GM12865 (cell line): Measurements from ENCODE around the gene INHBC.

Source experiments
- DNase-seq: peaks from one replicate; pipeline ENCODE4 v3.0.0; 2010; ENCODE audit warnings: low read depth
- H3K4me3 ChIP-seq: 2 replicates; pipeline ENCODE4 v1.5.1; 2011; ENCODE audit warnings: mild to moderate bottlenecking, low read depth, low read length, control low read depth
- TF ChIP-seq, protein P1 (sequence below): IDR thresholded peaks from 2 replicates; pipeline ENCODE4 v1.5.1; 2011; ENCODE audit warnings: low read length, control low read depth, low read depth, inconsistent platforms; ENCODE audit not compliant: insufficient read depth; ENCODE audit errors: missing control alignments

The INHBC gene

DNA sequence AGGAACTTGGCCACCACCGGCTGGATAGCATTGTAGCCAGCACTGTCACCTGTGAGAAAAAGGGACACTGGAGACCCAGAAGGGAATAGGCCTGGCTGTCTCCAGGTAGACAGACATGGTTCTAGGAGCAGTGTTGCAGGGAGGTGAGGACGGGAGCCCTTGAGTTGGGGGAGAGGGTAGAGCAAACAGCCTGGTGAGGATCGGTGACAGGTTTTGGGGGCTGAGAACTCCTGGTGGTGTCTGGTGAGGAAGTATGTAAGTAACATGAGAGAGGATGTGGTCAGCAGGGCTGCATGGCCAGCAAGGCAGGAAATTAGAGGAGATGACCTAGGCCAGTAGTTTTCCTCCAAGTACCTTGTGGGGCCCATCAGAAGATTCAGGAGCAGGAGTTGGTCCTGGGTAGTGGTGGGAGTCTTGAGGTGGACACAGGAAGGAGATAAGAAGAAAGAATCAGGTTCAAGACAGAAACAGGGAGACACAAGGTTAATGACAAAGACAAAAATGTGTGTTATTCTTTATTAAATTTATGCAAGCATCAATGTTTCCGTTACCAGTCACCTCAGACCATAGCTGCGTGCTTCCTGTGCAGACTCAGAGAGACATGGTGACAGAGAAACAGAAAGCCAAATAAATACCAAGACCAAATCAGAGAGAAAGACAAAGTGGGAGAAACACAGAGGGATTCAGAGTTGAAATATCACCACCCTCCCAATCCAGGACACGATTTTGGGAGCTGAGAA lies 45.0 kb downstream of the INHBC start, which contains the start of gene ARHGAP9:
Gene ARHGAP9 (minus strand): TSS at position 491 of the 740 bp plus-strand sequence. CDS start 460 bp downstream, at position 31.
- peak; percentile 84 for DNase-seq
- TF ChIP-seq, protein P1, sequence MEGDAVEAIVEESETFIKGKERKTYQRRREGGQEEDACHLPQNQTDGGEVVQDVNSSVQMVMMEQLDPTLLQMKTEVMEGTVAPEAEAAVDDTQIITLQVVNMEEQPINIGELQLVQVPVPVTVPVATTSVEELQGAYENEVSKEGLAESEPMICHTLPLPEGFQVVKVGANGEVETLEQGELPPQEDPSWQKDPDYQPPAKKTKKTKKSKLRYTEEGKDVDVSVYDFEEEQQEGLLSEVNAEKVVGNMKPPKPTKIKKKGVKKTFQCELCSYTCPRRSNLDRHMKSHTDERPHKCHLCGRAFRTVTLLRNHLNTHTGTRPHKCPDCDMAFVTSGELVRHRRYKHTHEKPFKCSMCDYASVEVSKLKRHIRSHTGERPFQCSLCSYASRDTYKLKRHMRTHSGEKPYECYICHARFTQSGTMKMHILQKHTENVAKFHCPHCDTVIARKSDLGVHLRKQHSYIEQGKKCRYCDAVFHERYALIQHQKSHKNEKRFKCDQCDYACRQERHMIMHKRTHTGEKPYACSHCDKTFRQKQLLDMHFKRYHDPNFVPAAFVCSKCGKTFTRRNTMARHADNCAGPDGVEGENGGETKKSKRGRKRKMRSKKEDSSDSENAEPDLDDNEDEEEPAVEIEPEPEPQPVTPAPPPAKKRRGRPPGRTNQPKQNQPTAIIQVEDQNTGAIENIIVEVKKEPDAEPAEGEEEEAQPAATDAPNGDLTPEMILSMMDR, result no peak
- peak within 1 kb of the TSS; percentile 69 for H3K4me3 ChIP-seq

DNA sequence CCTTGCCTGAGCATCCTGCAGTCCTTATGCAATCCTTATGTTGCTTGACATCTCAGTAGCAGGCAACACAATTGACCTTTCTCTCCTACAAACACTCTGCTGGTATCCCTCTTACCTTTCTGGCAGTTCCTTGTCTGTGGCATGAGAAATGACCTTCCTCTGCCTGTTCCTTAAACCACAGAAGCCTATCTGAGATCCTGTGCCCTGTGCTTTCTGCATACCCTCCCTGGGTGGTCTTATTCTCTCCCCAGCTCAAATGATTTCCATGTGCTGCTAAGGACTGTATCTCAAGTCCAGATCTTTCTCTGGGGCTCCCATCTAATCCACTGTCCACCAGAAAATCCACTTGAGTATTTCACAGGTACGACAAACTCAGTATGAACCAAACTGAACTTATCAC lies 47.1 kb downstream of the INHBC start:
- DNase-seq, result no peak
- TF ChIP-seq, protein P1, result no peak
- H3K4me3 ChIP-seq, result no peak overlapping the region

DNA sequence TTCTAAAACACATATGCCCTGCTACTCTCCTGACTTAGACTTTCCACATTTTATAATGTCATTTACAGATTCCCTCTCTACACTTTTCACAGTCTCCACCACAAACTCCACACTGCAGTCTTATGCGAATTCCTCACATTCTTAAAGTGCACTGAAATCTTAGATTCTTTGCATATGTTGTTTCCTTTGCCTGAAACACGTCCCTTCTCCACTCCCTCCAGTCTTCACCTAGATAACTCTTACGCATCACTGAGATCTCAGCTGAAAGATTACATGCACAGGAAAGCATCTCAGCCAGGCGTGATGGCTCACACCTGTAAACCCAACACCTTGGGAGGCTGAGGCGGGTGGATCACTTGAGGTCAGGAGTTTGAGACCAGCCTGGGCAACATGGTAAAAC lies 48.9 kb downstream of the INHBC start:
- DNase-seq, result no peak
- H3K4me3 ChIP-seq, result no peak overlapping the region
- TF ChIP-seq, protein P1, result no peak

DNA sequence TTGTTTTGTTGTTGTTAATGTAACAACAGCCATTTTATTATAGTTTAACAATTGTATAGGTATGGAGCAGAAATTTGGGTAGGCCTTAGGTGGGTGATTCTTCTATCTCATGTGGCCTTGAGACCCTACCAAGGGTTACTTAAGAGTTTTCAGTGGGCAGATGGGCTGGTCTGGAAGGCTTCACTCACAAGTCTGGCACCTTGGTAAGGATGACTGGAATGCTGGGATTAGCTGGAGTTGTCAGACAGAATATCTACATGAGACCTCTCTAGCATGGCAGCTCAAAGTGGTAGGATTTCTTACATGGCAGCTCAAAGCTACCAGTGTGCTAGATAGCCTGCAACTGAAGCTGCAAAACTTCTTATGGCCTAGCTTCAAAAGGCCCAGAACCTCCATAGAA lies 51.1 kb downstream of the INHBC start:
- TF ChIP-seq, protein P1, result no peak
- DNase-seq, result no peak
- H3K4me3 ChIP-seq, result no peak overlapping the region

DNA sequence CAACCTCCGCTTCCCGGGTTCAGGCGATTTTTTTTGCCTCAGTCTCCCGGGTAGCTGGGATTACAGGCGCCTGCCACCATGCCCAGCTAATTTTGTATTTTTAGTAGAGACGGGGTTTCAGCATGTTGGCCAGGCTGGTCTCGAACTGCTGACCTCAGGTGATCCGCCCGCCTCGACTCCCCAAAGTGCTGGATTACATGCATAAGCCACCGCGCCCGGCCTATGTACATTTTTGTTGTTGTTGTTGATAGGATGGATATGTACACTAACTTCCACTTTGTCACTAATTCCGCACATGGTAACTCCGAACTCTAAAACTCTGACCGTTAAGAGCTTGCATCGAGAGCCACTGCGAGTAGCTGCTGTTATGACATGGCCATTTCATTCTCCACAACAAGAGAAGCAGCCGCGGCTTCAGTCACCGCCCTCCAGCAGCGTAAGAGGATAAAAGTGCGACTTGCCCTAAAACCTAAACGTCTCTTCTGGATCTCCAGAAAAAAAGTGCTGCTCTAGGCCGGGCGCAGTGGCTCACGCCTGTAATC lies 52.5 kb downstream of the INHBC start:
- TF ChIP-seq, protein P1, result no peak
- peak overlapping the region; percentile 82; the same call in 1 of the 2 replicates for H3K4me3 ChIP-seq
- no peak for DNase-seq

DNA sequence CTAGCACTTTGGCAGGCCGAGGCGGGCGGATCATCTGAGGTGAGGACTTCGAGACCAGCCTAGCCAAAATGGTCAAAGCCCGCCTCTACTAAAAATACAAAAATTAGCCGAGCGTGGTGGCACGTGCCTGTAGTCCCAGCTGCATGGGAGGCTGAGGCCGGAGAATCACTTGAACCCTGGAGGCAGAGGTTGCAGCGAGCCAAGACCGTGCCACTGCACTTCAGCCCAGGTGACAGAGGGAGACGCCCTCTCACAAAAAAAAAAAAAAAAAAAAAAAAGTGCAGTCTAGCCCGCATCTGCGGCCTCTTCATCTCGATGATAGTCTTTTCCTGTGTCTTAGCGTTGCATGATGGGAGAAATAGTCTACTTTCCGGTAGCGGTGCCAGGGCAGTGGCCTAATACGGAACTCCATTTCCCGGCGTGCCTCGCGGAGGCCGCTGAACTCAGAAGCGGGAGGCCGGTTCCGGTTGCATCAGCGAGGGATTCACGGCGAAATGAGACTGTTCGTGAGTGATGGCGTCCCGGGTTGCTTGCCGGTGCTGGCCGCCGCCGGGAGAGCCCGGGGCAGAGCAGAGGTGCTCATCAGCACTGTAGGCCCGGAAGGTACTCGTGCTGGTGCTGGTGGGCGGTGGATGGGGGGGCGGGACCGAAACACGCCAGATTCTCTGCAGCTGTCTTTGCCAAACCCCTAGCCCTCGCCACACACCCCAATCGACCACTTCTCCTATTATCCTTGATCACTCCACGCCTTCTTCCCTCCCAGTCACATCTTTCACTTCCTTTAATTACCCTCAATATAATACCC lies 53.2 kb downstream of the INHBC start, which contains the start of gene MARS1:
Gene MARS1 (plus strand): TSS at position 472 of the 805 bp plus-strand sequence. CDS start 23 bp downstream, at position 495.
- TF ChIP-seq, protein P1, result no peak
- peak within 1 kb of the TSS; percentile 82 for H3K4me3 ChIP-seq
- DNase-seq, result peak; percentile 97
